A673 (cell line): ENCODE measurements around the gene SLC30A2. TPM values are rescaled to one million over a fixed set of nuclear protein-coding genes. Genes with fewer than 3 reads are reported as not detected.

Source experiments
- BruUV-seq: library from RNA; stranded (reverse); fragments of 400-500 nt; replicated peaks from 2 replicates; lab custom pipeline; 2021; lab: Mats Ljungman, UMichigan
- CTCF ChIA-PET: fragments of 300-600 bp; sonication (Branson Sonifier 250); formaldehyde crosslinking; loops from one replicate; lab custom pipeline; 2022; ENCODE audit warnings: antibody characterized with exemption; lab: Charles Lee
- POLR2A ChIA-PET: fragments of 300-600 bp; sonication (Branson Sonifier 250); formaldehyde crosslinking; loops from one replicate; lab custom pipeline; 2022; ENCODE audit warnings: antibody characterized with exemption; ENCODE audit not compliant: low non-redundant PET; lab: Charles Lee
- DNase-seq: peaks from one replicate; pipeline ENCODE4 v3.0.0-alpha.2; 2015; ENCODE audit warnings: low spot score
- H3K27ac ChIP-seq: fragments of 200-600 bp; sonication (generic); 2 replicates; pipeline ENCODE4 v1.5.1; 2016; ENCODE audit warnings: mixed run types, low read depth, mild to moderate bottlenecking, mixed read lengths, antibody characterized with exemption, low read length; ENCODE audit not compliant: poor library complexity, severe bottlenecking
- H3K27me3 ChIP-seq: fragments of 200-600 bp; sonication (generic); replicated peaks from 2 replicates; pipeline ENCODE4 v1.6.1; 2017; ENCODE audit warnings: mixed run types, low read depth, mild to moderate bottlenecking, mixed read lengths, antibody characterized with exemption, low read length; ENCODE audit not compliant: insufficient read depth, poor library complexity
- H3K36me3 ChIP-seq: fragments of 200-600 bp; sonication (generic); 2 replicates; pipeline ENCODE4 v1.6.1; 2016; ENCODE audit warnings: mixed run types, mild to moderate bottlenecking, mixed read lengths, antibody characterized with exemption, low read length; ENCODE audit not compliant: insufficient read depth, poor library complexity, severe bottlenecking
- H3K4me1 ChIP-seq: fragments of 200-600 bp; sonication (generic); 2 replicates; pipeline ENCODE4 v1.6.1; 2017; ENCODE audit warnings: mixed run types, mild to moderate bottlenecking, mixed read lengths, antibody characterized with exemption, low read length; ENCODE audit not compliant: insufficient read depth, poor library complexity, severe bottlenecking
- H3K4me3 ChIP-seq: fragments of 200-600 bp; sonication (generic); 2 replicates; pipeline ENCODE4 v1.5.1; 2016; ENCODE audit warnings: low read depth, mixed run types, mild to moderate bottlenecking, mixed read lengths, low read length; ENCODE audit not compliant: poor library complexity, severe bottlenecking
- H3K9me3 ChIP-seq: fragments of 200-600 bp; sonication (generic); 2 replicates; pipeline ENCODE4 v1.6.1; 2016; ENCODE audit warnings: mixed run types, low read depth, mild to moderate bottlenecking, mixed read lengths, antibody characterized with exemption, low read length; ENCODE audit not compliant: poor library complexity, severe bottlenecking
- EZH2 ChIP-seq: fragments of 200-600 bp; sonication (generic); IDR thresholded peaks from 2 replicates; pipeline ENCODE4 v1.6.1; 2017; ENCODE audit warnings: borderline replicate concordance, low read depth, mild to moderate bottlenecking, mixed read lengths, antibody characterized with exemption, low read length; ENCODE audit not compliant: poor library complexity, severe bottlenecking
- intact Hi-C: fragments of 100-400 bp; cut with micrococcal nuclease; formaldehyde crosslinking; loops from one replicate; pipeline ENCODE4 v1.10.0; 2022; ENCODE audit not compliant: unreplicated experiment
- total RNA-seq: library from RNA; stranded (reverse); gene quantifications from 2 replicates; pipeline ENCODE4 v1.2.3, GENCODE V29; 2021
- TF ChIP-seq, protein P1 (sequence below): fragments of 300-800, 200-600 bp; sonication (generic); conservative IDR thresholded peaks from 2 replicates; pipeline ENCODE4 v1.5.1; 2017; ENCODE audit warnings: low read depth, mild to moderate bottlenecking, antibody characterized with exemption, low read length, moderate library complexity, mixed read lengths

The SLC30A2 gene
- total RNA-seq, 1 experiment from 2014 or later, result not detected

DNA sequence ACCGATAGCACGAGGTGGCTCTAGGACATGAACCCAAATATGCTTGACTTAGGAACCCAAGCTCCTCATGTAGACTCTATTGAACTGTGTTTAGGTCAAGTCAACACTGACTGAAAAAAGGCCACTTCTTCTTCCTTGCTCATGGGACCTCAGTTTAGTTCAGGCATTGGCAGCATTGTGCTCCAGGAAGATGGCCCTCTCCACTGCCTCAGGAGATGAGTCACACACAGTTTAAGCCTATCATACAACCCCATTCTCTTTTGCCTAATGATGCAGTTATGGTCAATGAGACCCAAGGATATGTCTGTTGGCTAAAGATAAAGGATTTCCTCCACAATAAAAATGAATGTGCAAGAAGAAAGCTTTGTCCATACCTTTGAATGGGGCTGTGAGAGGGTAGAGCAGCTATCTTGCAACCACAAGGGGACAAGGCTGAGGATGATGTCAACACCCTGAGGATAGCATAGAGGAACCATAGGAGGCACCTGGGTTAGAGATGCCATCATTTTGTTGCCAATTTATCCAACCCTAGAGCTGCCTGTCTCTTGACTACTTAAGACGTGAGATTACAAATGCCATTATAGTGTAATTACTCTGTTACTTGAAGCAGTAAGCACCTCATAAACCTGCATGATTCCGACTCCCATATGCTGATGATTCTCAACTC is 24.5 kb upstream of the SLC30A2 start:
- intact Hi-C loops, result no loop called here

DNA sequence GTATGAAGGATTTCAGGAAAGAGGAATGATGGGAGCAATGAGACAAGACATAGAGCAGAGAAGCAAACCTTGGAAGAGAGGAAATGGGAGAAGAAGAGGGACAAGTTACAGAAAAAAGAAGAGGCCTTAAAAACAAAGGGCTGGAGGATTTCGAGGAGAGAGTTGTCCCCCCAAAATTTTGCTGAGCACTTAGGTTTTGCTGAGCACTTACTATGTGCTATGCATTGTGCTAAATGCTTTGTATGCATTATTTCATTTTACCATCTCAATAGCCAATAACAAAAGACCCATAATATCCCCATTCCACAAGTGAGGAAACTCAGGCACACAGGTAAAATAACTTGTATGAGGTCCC is 24.0 kb upstream of the SLC30A2 start:
- no peaks in the 10 kb centered on the region for H3K36me3 ChIP-seq
- POLR2A ChIA-PET, result no interaction called here
- CTCF ChIA-PET, result no interaction called here
- no peak for DNase-seq
- H3K27me3 ChIP-seq, result peaks cover 33% of the 10 kb centered on the region
- intact Hi-C loops, result no loop called here
- TF ChIP-seq, protein P1, sequence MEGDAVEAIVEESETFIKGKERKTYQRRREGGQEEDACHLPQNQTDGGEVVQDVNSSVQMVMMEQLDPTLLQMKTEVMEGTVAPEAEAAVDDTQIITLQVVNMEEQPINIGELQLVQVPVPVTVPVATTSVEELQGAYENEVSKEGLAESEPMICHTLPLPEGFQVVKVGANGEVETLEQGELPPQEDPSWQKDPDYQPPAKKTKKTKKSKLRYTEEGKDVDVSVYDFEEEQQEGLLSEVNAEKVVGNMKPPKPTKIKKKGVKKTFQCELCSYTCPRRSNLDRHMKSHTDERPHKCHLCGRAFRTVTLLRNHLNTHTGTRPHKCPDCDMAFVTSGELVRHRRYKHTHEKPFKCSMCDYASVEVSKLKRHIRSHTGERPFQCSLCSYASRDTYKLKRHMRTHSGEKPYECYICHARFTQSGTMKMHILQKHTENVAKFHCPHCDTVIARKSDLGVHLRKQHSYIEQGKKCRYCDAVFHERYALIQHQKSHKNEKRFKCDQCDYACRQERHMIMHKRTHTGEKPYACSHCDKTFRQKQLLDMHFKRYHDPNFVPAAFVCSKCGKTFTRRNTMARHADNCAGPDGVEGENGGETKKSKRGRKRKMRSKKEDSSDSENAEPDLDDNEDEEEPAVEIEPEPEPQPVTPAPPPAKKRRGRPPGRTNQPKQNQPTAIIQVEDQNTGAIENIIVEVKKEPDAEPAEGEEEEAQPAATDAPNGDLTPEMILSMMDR, result no peak
- TF ChIP-seq EZH2, result no peak
- H3K9me3 ChIP-seq, result no peaks in the 10 kb centered on the region
- H3K4me1 ChIP-seq, result no peaks in the 10 kb centered on the region
- BruUV-seq, result no TSS peak
- no peak overlapping the region for H3K4me3 ChIP-seq
- no peak overlapping the region for H3K27ac ChIP-seq

More for the DNA sequence above, 24.5 kb upstream of the SLC30A2 start:
- H3K27ac ChIP-seq, result no peak overlapping the region
- POLR2A ChIA-PET, result no interaction called here
- H3K36me3 ChIP-seq, result no peaks in the 10 kb centered on the region
- TF ChIP-seq EZH2, result no peak
- TF ChIP-seq, protein P1, result no peak
- H3K9me3 ChIP-seq, result no peaks in the 10 kb centered on the region
- peaks cover 33% of the 10 kb centered on the region for H3K27me3 ChIP-seq
- BruUV-seq, result no TSS peak
- CTCF ChIA-PET, result no interaction called here
- no peaks in the 10 kb centered on the region for H3K4me1 ChIP-seq
- DNase-seq, result no peak
- H3K4me3 ChIP-seq, result no peak overlapping the region

DNA sequence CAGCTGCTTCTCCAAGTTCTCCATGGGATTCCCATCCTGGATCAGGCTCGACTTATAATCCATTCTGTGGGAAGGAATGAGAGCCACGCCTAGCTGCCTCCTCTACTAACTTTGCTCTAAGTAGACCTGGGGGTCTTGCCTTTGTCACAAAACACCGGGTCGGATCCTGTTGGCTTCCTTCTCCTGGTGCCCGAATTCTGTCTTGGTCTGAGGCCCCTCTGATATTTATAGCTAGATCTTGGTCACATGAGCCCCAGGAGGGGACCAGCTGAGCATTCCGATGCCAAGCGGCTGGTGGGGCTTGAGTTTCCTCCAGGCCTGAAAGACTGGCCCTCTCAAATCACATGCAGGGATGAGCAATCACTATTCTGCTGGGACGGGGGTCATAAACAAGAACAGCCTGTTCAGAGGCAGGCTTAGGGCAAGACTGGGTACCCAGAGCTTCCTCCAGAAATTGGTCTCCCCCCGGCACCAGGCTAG is 21.6 kb upstream of the SLC30A2 start, which contains the start of gene TRIM63:
TRIM63 (minus strand) TSS at position 199 of the 480 bp plus-strand sequence; CDS start at position 63, 136 bp downstream.
- H3K4me3 ChIP-seq, result no peak within 1 kb of the TSS
- H3K27me3 ChIP-seq, result peaks cover 24% of the 10 kb centered on the region
- no peak for DNase-seq
- H3K27ac ChIP-seq, result no peak within 1 kb of the TSS
- intact Hi-C loops, result no loop called here
- BruUV-seq, result no TSS peak
- no peaks in the 10 kb centered on the region for H3K4me1 ChIP-seq
- H3K36me3 ChIP-seq, result no peaks in the 10 kb centered on the region
- no peak for TF ChIP-seq EZH2
- TF ChIP-seq, protein P1, result no peak
- CTCF ChIA-PET, result no interaction called here
- H3K9me3 ChIP-seq, result no peaks in the 10 kb centered on the region
- POLR2A ChIA-PET, result no interaction called here
